Muscle of back (tissue), 11 donors: Measurements from ENCODE around the gene CLCN1. TPM values are rescaled to one million over a fixed set of nuclear protein-coding genes. Genes with fewer than 3 reads are reported as not detected.
"Not testable (repeated sequence)": the region's sequence is repeated elsewhere in the genome, so short reads cannot be mapped to it uniquely, and the experiment has no call there.

Experiments
- DNase-seq, 3 donors: peaks; one replicate each; pipeline versions ENCODE4 v3.0.0 to v3.0.0-alpha.2; 2013
- polyA plus RNA-seq, 10 donors: library from polyadenylated mRNA; unstranded; fragments of 120-200 nt; gene quantifications; one replicate each; pipeline ENCODE4 v1.2.1, GENCODE V29; 2013; ENCODE audit not compliant: insufficient read length in 10 of 10

Gene CLCN1
- polyA plus RNA-seq, 10 donors: 0.30 to 5.1 (median 1.3) TPM

DNA sequence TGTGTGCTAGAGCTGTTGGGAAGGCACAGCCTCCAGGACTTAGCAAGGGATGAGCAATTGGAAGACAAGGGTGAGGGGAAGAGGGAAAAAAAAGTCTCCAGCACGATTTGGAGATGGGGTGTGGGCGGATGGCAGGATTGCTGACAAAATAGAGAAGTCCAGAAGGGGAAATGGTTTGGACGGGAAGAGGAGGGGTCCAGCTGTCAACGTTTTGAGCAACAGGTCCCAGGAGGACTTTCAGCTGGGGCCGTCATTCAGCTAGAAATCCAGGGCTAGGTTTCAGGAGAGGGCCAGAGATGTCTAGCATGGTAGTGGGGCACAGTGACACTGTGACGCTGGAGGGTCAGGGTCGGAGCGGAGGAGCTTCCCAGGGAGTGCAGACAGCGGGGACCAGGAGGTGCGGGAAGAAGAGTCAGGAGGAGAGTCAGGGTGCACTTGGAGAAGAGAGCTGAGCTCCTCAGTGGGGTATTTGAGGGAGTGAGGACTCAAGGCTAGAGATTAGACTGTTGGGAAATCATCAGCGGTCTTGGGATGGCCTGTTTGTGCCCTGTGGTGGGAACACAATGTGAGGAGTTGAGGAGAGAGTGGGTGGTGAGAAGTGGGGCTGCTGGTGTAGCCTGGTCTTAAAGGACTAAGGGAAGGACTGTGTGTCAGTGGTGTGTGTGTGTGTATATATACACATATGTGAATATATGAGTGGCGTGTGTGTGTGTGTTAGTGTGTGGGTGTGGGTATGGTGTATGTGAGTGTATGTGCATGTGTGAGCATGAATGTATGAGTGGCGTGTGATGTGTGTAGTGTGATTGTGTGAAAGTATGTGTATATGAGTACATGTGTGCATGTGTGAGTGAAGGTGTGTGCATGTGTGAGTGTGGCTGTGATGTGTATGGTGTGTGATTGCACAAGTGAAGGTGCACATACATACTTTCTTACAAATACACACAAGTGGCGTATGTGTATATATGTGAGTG lies 69.0 kb downstream of the CLCN1 start:
- DNase-seq: peak in 1 of 3 donors; percentile 70

GRCh38 chr7:143385891-143386781 lies 70.2 kb downstream of the CLCN1 start:
- DNase-seq: peak in 1 of 3 donors; percentile 67

GRCh38 chr7:143387156-143387975 lies 71.5 kb downstream of the CLCN1 start:
- peak in 1 of 3 donors; percentile 19 for DNase-seq

GRCh38 chr7:143388051-143388450 lies 72.1 kb downstream of the CLCN1 start:
- peak in 1 of 3 donors; percentile 13 for DNase-seq

GRCh38 chr7:143388491-143389101 lies 72.7 kb downstream of the CLCN1 start:
- no peak for DNase-seq

DNA sequence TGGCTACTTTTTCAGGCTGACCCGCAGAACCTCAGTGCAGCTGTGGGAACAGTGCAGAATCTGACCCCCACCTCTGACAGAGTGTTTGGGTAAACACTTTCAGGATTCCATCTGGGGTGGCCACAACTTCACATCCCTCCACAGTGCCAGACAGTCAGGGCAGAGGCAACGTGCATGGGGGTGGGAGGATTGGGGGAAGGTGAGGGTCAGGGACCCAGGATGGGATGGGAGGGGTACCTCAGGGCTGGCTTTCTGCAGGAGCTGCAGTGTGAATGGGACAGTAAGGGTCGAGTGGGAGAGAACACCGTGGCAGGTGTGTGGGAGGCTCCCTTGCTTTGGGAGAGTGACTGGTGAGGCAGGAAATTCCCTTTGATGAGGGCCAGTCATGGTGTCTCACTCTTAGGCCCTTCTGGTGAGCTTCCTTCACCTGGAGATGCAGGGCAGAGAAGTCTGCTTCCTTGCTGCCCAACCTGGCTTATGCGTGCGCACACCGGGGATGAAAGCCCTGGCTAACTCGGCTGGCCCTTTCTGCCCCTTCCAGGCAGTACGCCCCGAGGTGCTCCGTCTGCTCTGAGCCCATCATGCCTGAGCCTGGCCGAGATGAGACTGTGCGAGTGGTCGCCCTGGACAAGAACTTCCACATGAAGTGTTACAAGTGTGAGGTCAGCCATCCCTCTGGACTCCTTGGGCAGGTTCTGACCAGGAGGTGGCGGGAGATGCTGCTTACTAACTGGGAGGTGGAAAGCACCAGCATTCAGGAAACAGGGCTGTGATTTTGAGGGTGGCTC lies 73.6 kb downstream of the CLCN1 start:
- DNase-seq: no peak

- DNase-seq: no peak
Observed at GRCh38 chr7:143390104-143390772, 74.3 kb downstream of the CLCN1 start.

- peak in 1 of 3 donors; percentile 60 for DNase-seq
Observed at GRCh38 chr7:143390773-143391317, 74.9 kb downstream of the CLCN1 start.

- DNase-seq: peak; percentile 66 to 85 (median 72)
Observed at GRCh38 chr7:143391462-143392404, 75.8 kb downstream of the CLCN1 start.

- not testable (repeated sequence) for DNase-seq
Observed at GRCh38 chr7:143392427-143392826, 76.5 kb downstream of the CLCN1 start.

- DNase-seq: no peak
Observed at GRCh38 chr7:143392875-143393266, 77.0 kb downstream of the CLCN1 start.

DNA sequence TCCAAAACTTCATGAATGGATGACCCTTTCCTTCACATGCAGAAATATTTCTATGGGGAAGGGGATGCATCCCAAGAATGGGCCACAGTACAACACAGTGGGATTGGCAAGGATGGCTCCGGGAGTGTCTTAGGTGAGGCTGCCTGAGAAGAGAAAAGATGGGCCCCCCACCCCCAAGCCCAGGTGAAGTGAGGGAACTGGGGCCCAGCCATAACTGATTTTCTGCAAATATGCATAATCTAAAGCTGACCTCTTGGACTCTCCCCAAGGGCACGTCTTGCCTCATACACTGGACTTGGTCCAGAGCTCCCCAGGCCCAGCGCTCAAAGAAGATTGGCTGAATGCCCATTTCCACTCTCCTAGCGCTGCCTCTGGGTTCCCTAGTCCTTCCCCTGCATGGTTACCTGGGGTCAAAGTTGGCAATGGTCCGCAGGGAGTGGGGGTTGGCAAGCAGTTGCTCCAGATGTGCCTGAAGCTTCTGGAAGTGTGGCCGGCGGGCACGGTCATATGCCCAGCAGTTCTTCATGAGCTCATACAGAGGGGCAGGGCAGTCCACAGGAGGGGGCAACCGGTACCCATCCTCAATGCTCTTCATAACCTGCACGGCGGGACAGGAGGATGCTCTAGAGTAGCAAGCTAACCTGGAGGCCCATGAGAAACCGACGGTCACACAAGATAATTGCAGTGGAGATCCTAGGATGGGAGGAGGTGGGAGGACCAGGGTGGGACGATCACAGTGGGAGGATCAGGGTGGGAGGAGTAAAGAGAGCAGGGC lies 77.5 kb downstream of the CLCN1 start:
- DNase-seq: no peak

GRCh38 chr7:143394068-143394467 lies 78.2 kb downstream of the CLCN1 start:
- DNase-seq: no peak

DNA sequence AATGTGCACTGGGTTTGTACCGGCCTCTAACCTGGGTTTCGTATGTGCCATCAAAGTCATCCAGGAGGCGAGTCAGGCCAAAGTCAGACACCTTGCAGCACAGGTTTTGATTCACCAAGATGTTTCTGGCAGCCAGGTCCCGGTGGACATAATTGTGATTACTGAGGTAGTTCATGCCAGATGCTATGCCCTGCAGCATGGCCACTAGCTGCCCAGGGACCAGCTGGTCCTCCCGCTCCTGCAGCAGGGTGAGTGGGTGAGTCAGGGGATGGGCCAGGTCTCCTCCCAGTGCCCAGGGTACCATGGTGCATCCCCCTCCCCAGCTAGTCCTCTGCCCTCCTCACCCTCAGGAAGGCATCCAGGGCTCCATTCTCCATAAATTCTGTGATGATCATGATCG lies 78.9 kb downstream of the CLCN1 start:
- DNase-seq: no peak

- no peak for DNase-seq
Observed at GRCh38 chr7:143395187-143396149, 79.6 kb downstream of the CLCN1 start.

GRCh38 chr7:143396182-143396581 lies 80.3 kb downstream of the CLCN1 start:
- DNase-seq: no peak
